HG03045 (cell line): ENCODE measurements around the gene RABGAP1.

Source experiments
- ATAC-seq: cut with Tn5 transposase; IDR thresholded peaks from one replicate; pipeline ENCODE4 v1.9.1; 2021; ENCODE audit warnings: mild to moderate bottlenecking, moderate library complexity; ENCODE audit not compliant: unreplicated experiment

The RABGAP1 gene

DNA sequence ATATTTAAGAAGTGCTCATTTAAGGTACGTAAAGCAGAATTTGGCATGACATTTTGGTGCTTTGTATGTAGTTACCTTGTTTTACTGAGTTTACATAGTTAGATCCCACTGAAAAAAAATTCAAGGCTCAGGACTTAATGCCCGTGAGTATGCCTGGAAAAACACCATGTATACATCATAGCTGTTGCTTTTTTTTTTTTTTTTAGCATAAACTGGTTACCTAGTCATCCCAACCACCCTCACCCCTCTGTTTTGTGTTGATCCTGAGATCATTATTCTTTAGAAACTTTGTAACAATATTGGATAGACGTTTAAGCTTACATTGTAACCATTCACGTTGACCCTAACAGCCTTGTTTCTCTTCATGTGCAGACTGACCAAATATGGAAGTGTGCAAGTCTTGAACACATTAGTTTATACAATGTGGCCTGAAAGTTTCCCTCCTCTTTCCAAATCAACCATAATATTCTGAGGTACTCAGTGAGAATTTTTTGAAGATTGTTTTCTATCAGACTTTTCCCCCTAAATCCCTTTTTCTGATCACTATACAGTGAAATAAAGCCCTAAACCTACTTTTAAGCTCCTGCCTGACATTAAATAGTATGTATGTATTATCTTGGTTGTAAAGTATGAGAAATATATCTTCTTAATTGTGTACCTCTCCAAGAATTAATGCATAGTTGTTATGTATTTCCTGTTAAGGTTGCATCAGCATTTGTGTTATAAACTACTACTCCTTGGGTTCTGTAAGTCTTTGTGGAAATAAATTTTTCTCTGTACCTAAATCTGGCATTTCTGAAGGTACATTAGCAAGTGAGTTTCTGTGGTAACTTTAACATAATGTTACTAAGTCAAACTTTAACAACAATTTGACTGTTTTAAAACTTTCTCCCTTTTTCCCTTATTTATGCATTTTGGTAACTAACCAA is 4.4 kb downstream of the RABGAP1 start:
- no peak for ATAC-seq

DNA sequence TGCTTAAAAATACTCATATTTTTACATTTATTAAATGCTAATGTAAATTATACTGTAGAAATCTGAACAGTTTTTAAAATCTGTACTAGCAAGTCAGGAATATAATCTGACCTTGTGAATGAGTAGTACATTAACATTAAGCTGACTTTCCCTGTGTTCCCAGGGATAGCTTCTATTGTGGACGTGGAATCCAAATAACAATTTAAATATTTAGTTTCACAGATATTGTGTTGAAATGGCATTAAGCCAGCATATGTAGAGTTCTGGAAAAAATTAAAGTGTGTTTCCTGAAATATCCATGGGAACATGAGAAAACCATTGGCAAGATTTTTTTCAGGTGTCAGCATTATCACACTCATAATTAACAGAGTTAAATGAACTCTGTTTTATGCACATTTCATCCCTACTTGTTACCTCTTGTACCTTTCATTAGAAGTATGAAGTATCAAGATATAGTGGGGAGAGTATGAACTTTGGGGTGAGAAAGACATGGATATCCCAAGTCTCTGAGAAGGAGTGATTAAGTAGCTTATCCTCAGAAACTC is 5.7 kb downstream of the RABGAP1 start:
- ATAC-seq, result no peak

DNA sequence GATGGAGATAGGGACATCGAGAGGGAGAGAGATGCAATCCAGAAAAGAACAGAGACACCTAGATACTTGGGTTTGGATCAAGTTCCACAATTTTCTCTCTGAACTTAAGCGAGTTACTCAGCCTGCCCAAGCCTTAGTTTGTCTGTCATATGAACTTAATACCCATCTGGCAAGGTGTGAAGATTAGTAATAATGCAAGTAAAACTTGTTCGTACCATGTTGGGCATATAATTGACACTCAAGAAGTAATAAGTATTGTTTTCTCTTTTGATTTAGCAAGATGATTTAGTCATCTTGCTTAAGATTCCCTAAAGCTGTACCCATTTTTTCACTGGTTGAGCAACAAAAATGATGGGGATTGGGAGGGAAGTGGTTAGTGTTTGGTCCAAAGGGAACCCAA is 7.5 kb downstream of the RABGAP1 start:
- ATAC-seq, result no peak

DNA sequence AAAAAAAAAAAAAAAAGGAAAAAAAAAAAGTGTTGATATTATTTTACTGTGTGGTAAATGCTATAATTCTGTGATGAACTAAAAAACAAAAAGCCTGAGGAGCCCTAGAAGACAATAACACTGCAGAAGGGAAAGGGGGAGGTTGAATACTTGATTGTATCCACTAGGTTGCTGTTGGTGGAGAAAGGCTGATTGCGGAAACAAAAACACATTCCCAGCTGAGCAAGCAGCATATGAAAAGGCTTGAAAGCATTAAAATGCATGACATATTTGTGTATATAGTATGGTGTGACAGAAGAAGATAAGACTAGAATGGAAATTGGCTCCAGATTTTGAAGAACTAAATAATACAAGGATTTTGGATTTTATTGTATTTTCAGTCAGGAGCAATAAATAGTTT is 8.9 kb downstream of the RABGAP1 start:
- ATAC-seq, result no peak

DNA sequence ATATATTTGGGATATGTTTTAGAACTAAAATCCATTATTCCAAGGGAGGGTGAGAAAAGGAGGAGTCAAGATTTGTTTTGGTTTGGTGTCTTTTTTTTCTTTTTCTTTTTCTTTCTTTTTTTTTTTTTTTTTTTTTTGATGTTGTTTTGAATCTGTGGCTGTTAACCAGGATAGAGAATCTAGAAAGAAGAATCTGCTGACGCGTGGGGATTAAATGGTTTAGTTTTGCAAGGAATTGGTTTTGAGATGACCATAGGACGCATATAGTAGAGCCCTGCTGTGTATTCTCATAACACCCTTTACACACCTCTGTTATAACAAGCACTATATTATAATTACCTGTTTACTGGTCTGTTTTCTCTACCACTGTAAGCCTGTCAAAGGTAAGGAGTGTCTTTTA is 9.4 kb downstream of the RABGAP1 start:
- ATAC-seq, result no peak

DNA sequence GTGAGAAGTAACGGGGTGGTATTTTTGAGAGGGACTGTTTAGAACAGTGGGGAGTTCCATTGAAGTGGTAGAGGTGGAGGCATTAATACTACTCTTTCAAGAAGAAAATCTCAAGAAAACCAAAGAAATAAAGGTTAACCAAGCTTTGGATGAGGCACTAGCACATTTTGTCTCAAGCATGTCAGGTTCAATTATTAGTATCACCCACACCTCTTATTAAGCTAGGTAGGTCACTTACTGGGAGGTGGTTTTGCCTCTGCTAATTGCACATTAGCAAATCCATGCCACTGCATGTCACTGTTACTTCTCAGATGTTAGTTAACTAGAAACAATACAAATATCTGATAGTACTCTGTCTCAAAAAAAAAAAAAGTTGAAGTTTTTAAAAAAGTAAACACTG is 10.2 kb downstream of the RABGAP1 start:
- ATAC-seq, result no peak

DNA sequence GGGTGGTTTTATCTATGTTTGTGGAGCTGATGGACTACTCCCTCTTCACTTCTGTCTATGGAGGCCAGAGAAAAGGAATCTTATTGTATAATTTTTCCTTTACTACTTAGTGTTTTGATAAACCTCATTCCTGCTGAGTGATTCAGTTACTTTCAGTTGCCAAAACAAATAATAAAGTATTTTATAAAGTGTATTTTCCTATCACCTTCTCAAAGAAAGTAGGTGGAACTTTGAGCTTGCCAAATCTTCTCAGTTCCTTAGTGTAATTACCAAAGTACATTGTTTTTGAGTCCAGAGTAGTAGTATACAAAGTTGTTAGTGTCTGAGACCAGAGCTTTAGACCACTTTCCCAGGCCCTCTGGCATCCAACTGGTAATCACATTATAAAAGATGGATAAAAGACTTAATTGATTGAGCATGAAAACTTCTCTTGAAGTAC is 13.5 kb downstream of the RABGAP1 start:
- ATAC-seq, result no peak

DNA sequence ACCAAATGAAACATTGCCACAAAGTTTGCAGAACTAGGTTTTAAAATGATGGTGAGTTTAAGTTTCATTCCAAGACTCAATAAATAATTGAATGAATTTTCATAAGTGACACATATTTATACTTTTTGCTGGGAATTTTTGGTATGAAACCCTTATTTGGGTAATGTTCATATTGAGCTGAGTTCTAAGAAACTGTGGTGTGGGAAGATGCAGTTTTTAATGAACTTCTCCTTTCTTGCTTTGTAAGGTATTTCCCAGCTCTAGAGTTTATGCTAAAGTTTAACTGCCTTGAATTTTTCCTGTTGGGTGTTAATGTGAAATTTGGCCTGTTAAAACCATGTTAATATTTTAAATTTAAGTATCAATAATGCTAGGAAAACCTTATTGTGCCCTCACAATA is 15.1 kb downstream of the RABGAP1 start:
- ATAC-seq, result no peak

DNA sequence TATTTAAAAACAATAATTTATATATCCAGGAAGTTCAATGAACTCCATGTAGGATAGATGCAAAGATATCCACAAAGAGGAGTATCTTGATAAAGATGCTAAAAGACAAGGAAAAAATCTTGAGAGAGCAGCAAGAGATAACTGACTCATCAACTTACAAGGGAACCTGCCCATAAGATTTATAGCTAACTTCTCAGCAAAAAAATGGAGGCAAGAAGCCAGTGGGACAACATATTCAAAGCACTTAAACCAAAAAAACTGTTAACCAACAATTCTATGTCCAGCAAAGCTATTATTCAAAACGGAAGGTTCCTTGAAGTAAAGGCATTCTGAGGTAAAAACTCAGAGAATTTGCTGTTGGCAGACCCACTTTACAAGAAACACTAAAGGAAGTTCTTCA is 20.3 kb downstream of the RABGAP1 start:
- ATAC-seq, result no peak

DNA sequence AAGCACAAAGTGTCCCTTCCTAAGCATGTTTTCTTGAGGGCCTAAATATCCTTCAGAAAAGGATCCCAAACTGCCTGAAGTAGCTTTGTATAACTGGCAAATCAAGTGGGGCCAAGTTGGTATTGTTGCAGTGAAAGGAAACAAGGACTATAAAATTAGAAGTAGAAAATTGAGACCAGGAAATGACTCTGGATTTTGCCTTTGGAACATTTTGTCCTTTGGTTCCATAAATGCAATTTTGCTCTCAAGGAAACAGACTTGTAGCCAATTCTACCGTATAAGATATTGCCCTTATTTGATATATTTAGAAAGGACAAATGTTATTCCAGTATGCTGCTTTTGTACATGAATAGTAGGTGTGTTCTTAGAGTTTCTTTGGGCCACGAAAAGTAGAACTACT is 34.4 kb downstream of the RABGAP1 start:
- no peak for ATAC-seq

DNA sequence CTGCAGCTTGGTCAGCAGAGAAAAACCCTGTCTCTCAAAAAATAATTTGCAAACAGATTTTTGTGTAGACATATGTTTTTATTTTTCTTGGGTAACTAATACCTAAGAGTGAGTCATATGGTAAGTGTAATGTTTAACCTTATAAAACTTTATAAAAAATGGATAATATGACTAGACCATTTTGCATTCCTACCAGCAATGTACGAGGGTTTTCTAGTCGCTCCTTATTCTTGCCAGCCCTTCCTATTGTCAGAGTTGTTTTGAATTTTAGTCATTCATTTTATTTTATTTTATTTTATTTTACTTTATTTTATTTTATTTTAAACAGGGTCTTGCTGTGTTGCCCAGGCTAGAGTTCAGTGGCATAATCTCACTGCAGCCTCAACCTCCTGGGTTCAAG is 37.8 kb downstream of the RABGAP1 start:
- ATAC-seq, result no peak

DNA sequence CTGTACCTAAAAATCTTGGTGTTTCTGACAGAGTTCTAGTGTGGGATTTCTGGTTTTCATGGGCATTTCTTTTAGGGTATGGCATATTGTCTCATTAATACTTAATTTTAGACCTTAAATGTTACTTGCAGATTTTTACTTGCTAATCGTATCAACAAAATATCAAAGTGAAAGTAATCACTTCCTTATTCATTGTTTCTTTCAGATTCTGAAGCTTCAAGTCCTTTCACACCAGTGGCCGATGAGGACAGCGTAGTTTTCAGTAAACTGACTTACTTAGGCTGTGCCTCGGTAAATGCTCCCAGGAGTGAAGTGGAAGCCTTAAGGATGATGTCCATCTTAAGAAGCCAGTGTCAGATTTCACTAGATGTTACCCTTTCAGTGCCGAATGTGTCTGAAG is 45.2 kb downstream of the RABGAP1 start:
- no peak for ATAC-seq

DNA sequence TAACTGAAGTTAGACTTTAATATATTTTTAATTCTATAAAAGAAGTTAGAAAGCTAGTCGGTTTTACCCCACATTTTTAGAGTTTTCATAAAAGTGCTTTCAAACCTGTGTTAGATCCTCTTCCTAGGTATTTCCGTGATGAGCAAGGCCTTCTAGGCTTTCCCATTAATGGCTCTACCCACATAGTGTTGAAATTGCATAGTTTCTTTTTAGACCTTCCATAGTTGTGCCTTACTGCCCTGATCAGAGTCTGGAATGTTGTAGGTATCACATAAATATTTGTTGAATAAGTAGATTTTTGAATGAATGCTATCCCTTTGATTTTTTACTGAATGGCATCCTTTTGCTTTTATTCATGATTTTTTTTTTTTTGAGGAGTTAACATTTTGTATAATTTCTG is 47.3 kb downstream of the RABGAP1 start:
- no peak for ATAC-seq

DNA sequence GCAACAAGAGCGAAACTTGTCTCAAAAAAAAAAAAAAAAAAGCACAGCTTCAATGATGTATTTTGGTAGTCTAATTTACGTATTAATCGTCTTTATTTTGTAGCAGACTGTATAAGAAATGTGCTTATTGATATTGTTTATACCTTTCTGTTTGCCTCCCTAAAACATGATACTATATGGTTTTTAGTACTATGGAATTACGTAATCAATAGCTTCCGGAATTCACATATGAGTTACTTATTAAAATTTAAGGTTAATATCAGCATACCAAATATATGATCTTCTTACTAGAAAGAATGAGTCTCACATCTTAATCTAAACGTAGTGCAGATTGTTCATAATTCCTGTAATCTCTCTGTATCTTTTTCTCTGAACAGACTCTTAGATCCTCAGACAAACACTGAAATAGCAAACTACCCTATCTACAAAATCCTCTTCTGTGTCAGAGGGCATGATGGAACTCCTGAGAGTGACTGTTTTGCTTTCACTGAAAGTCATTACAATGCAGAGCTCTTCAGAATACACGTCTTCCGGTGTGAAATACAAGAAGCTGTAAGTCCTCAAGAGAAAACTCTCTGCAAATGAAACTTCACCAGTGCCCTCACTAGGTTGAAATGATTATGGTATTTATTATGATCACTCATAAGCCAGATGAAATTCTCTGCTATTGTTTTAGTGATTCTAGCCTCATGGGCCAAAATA is 48.3 kb downstream of the RABGAP1 start:
- ATAC-seq, result no peak

DNA sequence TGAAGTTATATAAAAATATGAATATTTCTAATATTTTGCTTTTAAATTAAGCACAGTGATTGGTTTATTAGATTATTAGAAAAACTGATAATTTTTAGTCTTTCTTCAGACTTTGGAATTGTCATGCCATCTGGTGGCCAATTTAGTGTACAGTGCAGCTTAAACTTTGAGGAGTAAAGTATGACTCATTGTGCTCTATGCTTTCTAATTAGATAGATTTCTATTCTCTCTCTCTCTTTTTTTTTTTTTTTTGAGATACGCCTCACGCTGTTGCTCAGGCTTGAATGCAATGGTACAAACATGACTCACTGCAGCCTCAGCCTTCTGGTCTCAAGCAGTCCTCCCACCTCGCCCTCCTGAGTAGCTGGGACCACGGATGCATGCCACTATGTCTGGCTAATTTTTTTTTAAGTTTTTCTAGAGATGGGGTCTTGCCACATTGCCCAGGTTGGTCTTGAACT is 50.6 kb downstream of the RABGAP1 start:
- ATAC-seq, result no peak

DNA sequence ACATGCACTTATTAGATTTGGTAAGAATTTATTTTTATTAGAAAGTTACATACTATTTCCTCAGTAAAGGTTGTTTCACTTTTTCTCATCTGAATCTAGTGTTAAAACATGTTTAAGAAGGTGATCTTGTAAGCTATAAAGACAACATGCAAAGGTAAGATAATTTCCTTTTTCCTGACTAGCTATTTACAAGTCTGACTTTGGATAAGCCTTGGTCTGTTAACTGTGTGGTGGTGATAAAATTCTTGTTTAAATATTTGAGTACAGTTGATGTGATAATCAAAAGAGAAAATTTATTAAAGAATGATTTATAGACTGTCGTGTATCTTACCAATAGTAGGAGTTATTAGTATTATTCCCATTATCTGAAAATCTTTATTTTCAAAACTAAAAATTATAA is 55.8 kb downstream of the RABGAP1 start:
- no peak for ATAC-seq

DNA sequence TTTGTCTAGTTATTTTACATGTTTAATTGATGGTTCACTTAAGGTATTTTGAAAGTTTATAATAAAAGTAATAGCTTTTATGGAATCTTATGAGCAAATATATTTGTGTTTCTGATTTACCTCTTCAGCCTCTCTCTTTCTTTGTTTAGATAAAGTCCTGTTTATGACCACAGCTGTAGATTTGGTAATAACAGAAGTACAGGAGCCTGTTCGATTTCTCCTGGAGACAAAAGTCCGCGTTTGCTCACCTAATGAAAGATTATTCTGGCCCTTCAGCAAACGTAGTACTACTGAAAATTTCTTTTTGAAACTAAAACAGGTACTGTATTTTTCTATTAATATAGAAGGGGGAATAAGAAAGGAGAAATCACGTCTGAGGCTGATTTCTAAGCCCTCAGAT is 57.6 kb downstream of the RABGAP1 start:
- ATAC-seq, result no peak

DNA sequence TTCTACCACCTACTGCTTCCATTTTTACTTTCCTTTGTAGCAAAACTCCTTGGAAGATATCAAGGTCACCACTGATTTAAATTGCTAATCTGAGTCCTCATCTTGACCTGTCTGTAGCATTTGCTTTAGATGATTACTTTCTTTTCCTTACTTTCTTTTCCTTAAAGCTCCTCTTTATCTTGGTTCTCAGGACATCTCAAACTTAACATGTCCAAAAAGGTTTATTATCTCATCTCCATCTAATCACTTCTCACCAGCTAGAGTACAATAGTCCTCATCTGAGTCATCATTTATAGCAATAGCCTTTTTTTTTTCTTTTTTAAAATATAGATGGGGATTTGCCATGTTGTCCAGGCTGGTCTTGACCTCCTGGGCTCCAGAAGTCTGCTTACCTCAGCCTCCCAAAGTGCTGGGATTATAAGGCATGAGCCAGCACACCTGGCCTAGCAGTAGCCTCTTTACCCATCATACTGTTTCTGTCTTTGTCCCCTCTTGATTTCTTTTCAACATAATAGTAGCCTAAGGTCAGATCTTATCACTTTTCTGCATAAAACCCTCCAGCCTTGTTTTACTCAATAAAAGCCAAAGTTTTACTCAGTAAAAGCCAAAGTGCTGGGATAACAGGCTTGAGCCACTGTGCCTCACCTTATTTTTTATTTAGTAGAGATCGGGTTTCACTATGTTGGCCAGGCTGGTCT is 59.7 kb downstream of the RABGAP1 start:
- no peak for ATAC-seq

DNA sequence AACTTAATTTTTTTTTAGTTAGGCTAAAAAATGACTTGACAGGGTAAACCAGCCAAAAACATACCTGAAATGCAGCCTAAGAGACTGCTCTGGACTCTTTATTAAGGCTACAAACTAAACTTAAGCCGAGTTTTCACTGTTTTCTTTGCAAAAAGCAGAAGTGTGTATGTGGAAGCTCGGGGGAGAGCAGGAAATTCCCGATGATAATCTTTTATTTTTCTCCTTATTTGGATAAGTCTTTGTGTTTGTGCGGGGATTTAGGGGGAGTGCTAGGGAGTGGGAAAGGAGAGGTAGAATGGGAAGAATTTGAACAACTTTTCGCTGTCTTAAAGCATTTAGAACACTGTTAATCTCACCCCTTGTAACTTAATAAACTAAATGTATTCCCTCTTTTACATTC is 61.9 kb downstream of the RABGAP1 start:
- ATAC-seq, result no peak

DNA sequence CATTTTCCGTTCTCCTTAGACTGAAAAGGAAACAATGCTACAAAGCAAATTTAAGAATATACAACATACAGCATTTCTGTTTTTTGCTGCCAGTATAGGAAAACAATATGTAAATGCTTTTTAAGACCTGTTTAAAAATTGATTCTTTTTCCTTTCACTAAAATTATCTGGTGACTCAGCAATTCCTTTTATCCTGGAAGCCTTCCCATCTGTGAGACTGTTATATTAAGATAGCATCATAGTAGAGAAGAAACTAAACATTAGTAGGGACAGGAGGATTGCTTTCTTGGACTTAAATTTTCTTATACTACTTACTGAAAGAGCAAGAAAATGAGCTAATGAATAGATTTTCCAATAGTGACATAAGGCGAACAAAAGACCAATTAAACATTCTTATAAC is 62.6 kb downstream of the RABGAP1 start:
- no peak for ATAC-seq

DNA sequence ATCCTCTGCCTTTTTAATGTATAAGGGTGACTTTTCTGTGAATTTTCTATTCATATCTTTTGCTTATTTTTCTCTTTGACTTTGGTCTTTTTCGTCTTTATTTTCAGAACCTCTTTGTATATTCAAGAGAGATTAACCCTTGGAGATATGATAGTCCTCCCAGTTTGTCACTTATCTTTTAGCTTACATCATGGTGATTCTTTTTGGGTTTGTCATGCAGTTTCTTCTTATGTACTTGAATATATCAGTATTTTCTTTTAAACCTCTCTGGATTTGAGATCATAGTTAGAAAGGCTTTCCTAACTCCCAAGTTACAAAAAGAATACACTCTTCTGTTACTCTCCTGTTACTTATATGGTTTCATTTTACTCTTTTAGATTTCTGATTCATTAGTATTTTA is 65.1 kb downstream of the RABGAP1 start:
- ATAC-seq, result no peak
